K562 (cell line): ENCODE results near the gene RGS9. TPM values are rescaled to one million over a fixed set of nuclear protein-coding genes. Genes with fewer than 3 reads are reported as not detected.

ENCODE experiments used
- ATAC-seq: fragments of 200-7000 bp; cut with Tn5 transposase; 3 replicates; pipeline ENCODE4 v1.9.1; 2020; ENCODE audit warnings: moderate library complexity
- BruUV-seq: library from RNA; stranded (reverse); fragments of 400-500 nt; replicated peaks from 2 replicates; lab custom pipeline; 2021; lab: Mats Ljungman, UMichigan
- CTCF ChIA-PET: fragments of 300-600 bp; formaldehyde crosslinking; extraction: SDS; loops from one replicate; lab custom pipeline; 2021; ENCODE audit warnings: low intra/inter-chr PET ratio; lab: Yijun Ruan, JAX
- POLR2A ChIA-PET: fragments of 300-600, 350-650 bp; sonication (Branson Sonifier 250); formaldehyde crosslinking; extraction: SDS; loops from one replicate; lab custom pipeline; 2021; ENCODE audit warnings: antibody characterized with exemption, inconsistent platforms; lab: Yijun Ruan, JAX
- DNase-seq, 4 experiments: peaks; one replicate each; pipeline versions ENCODE4 v3.0.0 to v3.0.0-alpha.2; 2011 to 2018; ENCODE audit warnings: low spot score in 3 of 4, mixed read lengths in 3 of 4; ENCODE audit errors: extremely low read depth in 1 of 4
- FAIRE-seq: peaks from 2 replicates; lab custom pipeline; 2011; peaks lifted over from hg19 to GRCh38; lab: Jason Lieb, UNC
- H2AFZ ChIP-seq: 2 replicates; pipeline ENCODE4 v1.6.0; 2011; ENCODE audit warnings: low read depth, low read length, control low read depth, inconsistent platforms
- H3K27ac ChIP-seq: fragments of 200-600 bp; 3 replicates; pipeline ENCODE4 v1.8.0; 2011; ENCODE audit warnings: low read depth, mild to moderate bottlenecking, control low read depth, inconsistent platforms, low read length, moderate library complexity, mixed read lengths; ENCODE audit errors: extremely low read depth
- H3K27me3 ChIP-seq, 2 experiments: fragments of 300-600 bp in 1 of 2; 2 replicates in 1 of 2; 3 replicates in 1 of 2; pipeline versions ENCODE4 v1.6.0 to v1.8.0; 2011; ENCODE audit warnings: inconsistent platforms in 2 of 2, low read length in 2 of 2, mild to moderate bottlenecking in 1 of 2, mixed read lengths in 1 of 2, moderate library complexity in 1 of 2; ENCODE audit not compliant: control insufficient read depth in 2 of 2, insufficient read depth in 2 of 2
- H3K36me3 ChIP-seq: fragments of 300-600 bp; 3 replicates; pipeline ENCODE4 v1.8.0; 2011; ENCODE audit warnings: mild to moderate bottlenecking, low read length, inconsistent platforms; ENCODE audit not compliant: control insufficient read depth, insufficient read depth
- H3K4me1 ChIP-seq, 2 experiments: fragments of 200-600 bp in 1 of 2; replicated peaks in 1 of 2; 2 replicates in 1 of 2; 3 replicates in 1 of 2; pipeline versions ENCODE4 v1.5.1 to v1.8.0; 2011; ENCODE audit warnings: inconsistent platforms in 2 of 2, low read length in 2 of 2, mild to moderate bottlenecking in 1 of 2, mixed read lengths in 1 of 2, moderate library complexity in 1 of 2; ENCODE audit not compliant: control insufficient read depth in 2 of 2, insufficient read depth in 2 of 2
- H3K4me2 ChIP-seq: 2 replicates; pipeline ENCODE4 v1.6.1; 2011; ENCODE audit warnings: low read length, control low read depth, inconsistent platforms, mixed read lengths; ENCODE audit not compliant: insufficient read depth
- H3K4me3 ChIP-seq: fragments of 200-600 bp; sonication (generic), shearing (Covaris generic); 2 replicates; pipeline ENCODE4 v1.5.1; 2016; ENCODE audit warnings: control low read depth, inconsistent platforms
- H3K79me2 ChIP-seq: fragments of 200-600 bp; 3 replicates; pipeline ENCODE4 v1.8.0; 2011; ENCODE audit warnings: low read length, inconsistent platforms; ENCODE audit not compliant: control insufficient read depth, insufficient read depth
- H3K9ac ChIP-seq, 2 experiments: 2 replicates each; pipeline versions ENCODE4 v1.6.0 to v1.6.1; 2011; ENCODE audit warnings: low read depth in 2 of 2, low read length in 2 of 2, control low read depth in 1 of 2, inconsistent platforms in 1 of 2, mild to moderate bottlenecking in 1 of 2, mixed read lengths in 1 of 2; ENCODE audit not compliant: insufficient read depth in 1 of 2
- H3K9me1 ChIP-seq: one replicate; pipeline ENCODE4 v1.6.0; 2011; ENCODE audit warnings: inconsistent platforms, mild to moderate bottlenecking, low read length, moderate library complexity; ENCODE audit not compliant: control insufficient read depth, insufficient read depth
- H3K9me3 ChIP-seq: replicated peaks from 2 replicates; pipeline ENCODE4 v1.5.1; 2011; ENCODE audit warnings: low read depth, low read length, inconsistent platforms; ENCODE audit not compliant: control insufficient read depth, insufficient read depth
- H4K20me1 ChIP-seq: replicated peaks from 2 replicates; pipeline ENCODE4 v1.6.1; 2011; ENCODE audit warnings: low read length, inconsistent platforms, mixed read lengths; ENCODE audit not compliant: control insufficient read depth, insufficient read depth
- CBFB ChIP-seq: sonication (generic); formaldehyde crosslinking; IDR thresholded peaks from 2 replicates; pipeline ENCODE4 v1.4.0; 2020; ENCODE audit warnings: mild to moderate bottlenecking, missing genetic modification reagents
- DDX20 ChIP-seq: fragments of 450-650 bp; IDR thresholded peaks from 2 replicates; pipeline ENCODE4 v1.6.1; 2016; ENCODE audit warnings: missing genetic modification characterization, low read depth, mild to moderate bottlenecking, missing compliant biosample characterization, moderate library complexity
- IRF2 ChIP-seq: sonication (generic); formaldehyde crosslinking; IDR thresholded peaks from 2 replicates; pipeline ENCODE4 v1.8.1; 2022; ENCODE audit warnings: mild to moderate bottlenecking, missing genetic modification reagents
- NFYB ChIP-seq: IDR thresholded peaks from 2 replicates; pipeline ENCODE4 v1.6.1; 2011; ENCODE audit warnings: mild to moderate bottlenecking, moderate library complexity; ENCODE audit not compliant: insufficient read length; ENCODE audit errors: extremely low read depth
- RBM25 ChIP-seq: fragments of 200-400 bp; formaldehyde crosslinking; IDR thresholded peaks from 2 replicates; pipeline ENCODE4 v1.6.1; 2018; ENCODE audit warnings: low read length, low read depth, moderate library complexity; ENCODE audit not compliant: severe bottlenecking
- UBTF ChIP-seq, 2 experiments: IDR thresholded peaks; 2 replicates each; pipeline ENCODE4 v1.6.1; 2012; ENCODE audit warnings: improper control_type of control experiment in 2 of 2, low read depth in 2 of 2, low read length in 2 of 2, borderline replicate concordance in 1 of 2
- ZBTB17 ChIP-seq: fragments of 450-650 bp; formaldehyde crosslinking; IDR thresholded peaks from 2 replicates; pipeline ENCODE4 v1.4.0; 2020; ENCODE audit warnings: mild to moderate bottlenecking
- ZNF12 ChIP-seq: sonication (generic); formaldehyde crosslinking; IDR thresholded peaks from 2 replicates; pipeline ENCODE4 v1.4.0; 2020; ENCODE audit warnings: mild to moderate bottlenecking, missing genetic modification reagents
- ZNF347 ChIP-seq: fragments of 450-650 bp; formaldehyde crosslinking; IDR thresholded peaks from 2 replicates; pipeline ENCODE4 v1.4.0; 2020; ENCODE audit warnings: low read depth, mild to moderate bottlenecking, moderate library complexity
- WGBS: fragments of 100-300 bp; shearing (Covaris generic); methylation state at CpG from one replicate; pipeline ENCODE4 v1.1.6; 2016; ENCODE audit warnings: low coverage, mixed read lengths; ENCODE audit not compliant: insufficient coverage; ENCODE audit errors: missing lambda C conversion rate; 5-methylcytosine and 5-hydroxymethylcytosine counted together
- in situ Hi-C: fragments of 300-500 bp; cut with MboI; formaldehyde crosslinking; loops from 4 replicates; pipeline ENCODE4 v1.15.0; 2018; ENCODE audit warnings: inconsistent platforms, mixed read lengths
- intact Hi-C: fragments of 100-400 bp; cut with micrococcal nuclease; formaldehyde crosslinking; loops from 2 replicates; pipeline ENCODE4 v1.14.2; 2022
- polyA plus RNA-seq, 8 experiments: library from polyadenylated mRNA; depleted of rRNA in 4 of 8; stranded (reverse) in 5 of 8; unstranded in 3 of 8; fragments of >200 nt; fragmentation: Nextera tagmentation in 2 of 8; fragmentation: Illumina TruSeq in 1 of 8; extraction: Ambion mirVana in 2 of 8; extraction: Trizol in 1 of 8; gene quantifications; 2 replicates each; pipeline versions ENCODE4 v1.2.1 to v1.2.3, GENCODE V29; 2011 to 2014; ENCODE audit warnings: inconsistent platforms in 1 of 8, missing spikeins in 1 of 8
- total RNA-seq, 7 experiments: library from RNA; depleted of rRNA in 6 of 7; stranded (reverse); fragments of >200 nt in 6 of 7; fragmentation: Illumina TruSeq in 2 of 7; extraction: Trizol in 2 of 7; gene quantifications; 2 replicates each; pipeline versions ENCODE4 v1.2.1 to v1.2.3, GENCODE V29; 2011 to 2021; ENCODE audit warnings: low replicate concordance in 1 of 7
- TF ChIP-seq, protein P1 (sequence below): IDR thresholded peaks from 3 replicates; pipeline ENCODE4 v1.6.1; 2011; ENCODE audit warnings: borderline replicate concordance, mild to moderate bottlenecking; ENCODE audit not compliant: insufficient read length, insufficient read depth

RGS9 gene
- total and polyA plus RNA-seq, 9 of the 15 experiments (the other 6 are each of a cell fraction or from before 2014, with no cell fraction given) = 0.18 to 1.4 (median 0.55) TPM

DNA sequence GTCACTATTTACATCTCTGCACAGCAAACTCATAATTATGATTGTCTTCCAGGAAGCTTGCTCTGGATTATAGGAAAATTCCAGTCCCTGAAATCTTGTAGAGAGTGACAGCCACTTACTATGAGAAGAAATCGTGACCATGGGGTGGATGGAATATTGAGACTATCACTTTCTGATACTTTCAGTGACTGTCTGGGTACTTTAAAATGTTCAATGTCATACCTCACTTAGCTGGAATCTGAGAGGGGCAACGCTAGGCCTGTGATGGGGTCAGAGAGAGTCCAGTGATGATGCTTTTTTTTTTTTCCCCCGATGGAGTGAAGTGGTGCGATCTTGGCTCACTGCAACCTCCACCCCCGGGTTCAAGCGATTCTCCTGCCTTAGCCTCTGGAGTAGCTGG is 32.2 kb upstream of the RGS9 start:
- no peak for TF ChIP-seq NFYB
- TF ChIP-seq ZNF12 (CRISPR knock-in tag) = no peak
- TF ChIP-seq IRF2 (CRISPR knock-in tag) = no peak
- no peak for TF ChIP-seq RBM25
- TF ChIP-seq DDX20 (tag) = no peak
- no peak for TF ChIP-seq ZBTB17
- TF ChIP-seq UBTF (IDR thresholded peaks at IDR 0.05; ENCODE audit: borderline replicate concordance in 1 of 2, low read depth in 2 of 2, low read length in 2 of 2) = no peak
- no peak for TF ChIP-seq ZNF347 (CRISPR knock-in tag)
- no peak for TF ChIP-seq CBFB (CRISPR knock-in tag)
- TF ChIP-seq, protein P1, sequence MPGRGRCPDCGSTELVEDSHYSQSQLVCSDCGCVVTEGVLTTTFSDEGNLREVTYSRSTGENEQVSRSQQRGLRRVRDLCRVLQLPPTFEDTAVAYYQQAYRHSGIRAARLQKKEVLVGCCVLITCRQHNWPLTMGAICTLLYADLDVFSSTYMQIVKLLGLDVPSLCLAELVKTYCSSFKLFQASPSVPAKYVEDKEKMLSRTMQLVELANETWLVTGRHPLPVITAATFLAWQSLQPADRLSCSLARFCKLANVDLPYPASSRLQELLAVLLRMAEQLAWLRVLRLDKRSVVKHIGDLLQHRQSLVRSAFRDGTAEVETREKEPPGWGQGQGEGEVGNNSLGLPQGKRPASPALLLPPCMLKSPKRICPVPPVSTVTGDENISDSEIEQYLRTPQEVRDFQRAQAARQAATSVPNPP = no peak
- TF ChIP-seq, all 486 proteins: peak for 0
- Histone ChIP-seq H3K27me3 (peaks cover 10 to 23% of the 10 kb centered on the region in 2 experiments; a peak in 3 of 5 replicates), H3K4me1 (peaks cover 6 to 11% of the 10 kb centered on the region in 2 experiments; a peak in 3 of 5 replicates), H2AFZ (no peak overlapping the region), H3K27ac (no peak overlapping the region), H3K79me2 (no peaks in the 10 kb centered on the region), H4K20me1 (no peaks in the 10 kb centered on the region), H3K9me3 (no peaks in the 10 kb centered on the region), H3K9me1 (no peaks in the 10 kb centered on the region), H3K4me2 (no peak overlapping the region), H3K9ac (no peak overlapping the region), H3K4me3 (no peak overlapping the region), H3K36me3 (no peaks in the 10 kb centered on the region)
- intact Hi-C loops (loop anchor here (5.0 to 10.0 kb wide), 2 partner anchors 92 to 140 kb away; no protein-coding TSS in a partner anchor), in situ Hi-C loops (no loop called here)
- CTCF ChIA-PET = no interaction called here
- ATAC-seq = no peak
- no peak for DNase-seq
- no TSS peak for BruUV-seq
- 2% methylated on average over 5 of the region's 6 CpGs for WGBS
- FAIRE-seq = no peak
- POLR2A ChIA-PET = interaction anchor here (0.6 kb wide), 1 partner anchor 644 kb away, joined by 3 read pairs; no protein-coding TSS in a partner anchor
